HepG2 (cell line): ENCODE data around the gene C11orf24. TPM values are rescaled to one million over a fixed set of nuclear protein-coding genes. Genes with fewer than 3 reads are reported as not detected.
A peak's percentile ranks its signal among the peaks of the same experiment; 100 is the strongest.

ENCODE experiments used
- BCLAF1 ChIP-seq: fragments of 450-650 bp; IDR thresholded peaks from 2 replicates; pipeline ENCODE4 v1.6.1; 2017; ENCODE audit warnings: mild to moderate bottlenecking
- HNRNPH1 ChIP-seq: fragments of 200-400 bp; formaldehyde crosslinking; optimal IDR thresholded peaks from 2 replicates; pipeline ENCODE3; 2017; ENCODE audit warnings: mild to moderate bottlenecking, low read depth, low read length
- LCORL ChIP-seq, 2 experiments: fragments of 450-650 bp in 1 of 2; sonication (generic) in 1 of 2; formaldehyde crosslinking in 1 of 2; IDR thresholded peaks; 2 replicates each; pipeline versions ENCODE4 v1.5.0 to v1.6.1; 2017 to 2020; ENCODE audit warnings: antibody characterized with exemption in 1 of 2, missing genetic modification reagents in 1 of 2
- NFRKB ChIP-seq: fragments of 450-650 bp; IDR thresholded peaks from 2 replicates; pipeline ENCODE4 v1.6.1; 2017
- PHF8 ChIP-seq: sonication (generic); formaldehyde crosslinking; IDR thresholded peaks from 2 replicates; pipeline ENCODE4 v1.5.0; 2020; ENCODE audit warnings: missing genetic modification reagents
- PREB ChIP-seq: sonication (generic); formaldehyde crosslinking; IDR thresholded peaks from 2 replicates; pipeline ENCODE4 v1.4.0; 2020; ENCODE audit warnings: missing genetic modification reagents
- SMAD3 ChIP-seq: sonication (generic); formaldehyde crosslinking; IDR thresholded peaks from 2 replicates; pipeline ENCODE4 v1.4.0; 2020; ENCODE audit warnings: missing genetic modification reagents
- ZFP41 ChIP-seq: sonication (generic); formaldehyde crosslinking; IDR thresholded peaks from 2 replicates; pipeline ENCODE4 v1.4.0; 2020; ENCODE audit warnings: mild to moderate bottlenecking, missing genetic modification reagents, borderline replicate concordance
- ZNF234 ChIP-seq: sonication (generic); formaldehyde crosslinking; conservative IDR thresholded peaks from 2 replicates; pipeline ENCODE4 v1.5.1; 2020; ENCODE audit warnings: mild to moderate bottlenecking, missing genetic modification reagents
- ZNF275 ChIP-seq: sonication (generic); formaldehyde crosslinking; IDR thresholded peaks from 2 replicates; pipeline ENCODE4 v1.8.0; 2022; ENCODE audit warnings: missing genetic modification reagents, mild to moderate bottlenecking, inconsistent platforms, borderline replicate concordance
- ZNF598 ChIP-seq: sonication (generic); formaldehyde crosslinking; IDR thresholded peaks from 2 replicates; pipeline ENCODE4 v1.5.1; 2020; ENCODE audit warnings: mild to moderate bottlenecking, missing genetic modification reagents, borderline replicate concordance
- ZNF883 ChIP-seq: sonication (generic); formaldehyde crosslinking; IDR thresholded peaks from 2 replicates; pipeline ENCODE4 v1.5.1; 2020; ENCODE audit warnings: mild to moderate bottlenecking, missing genetic modification reagents; ENCODE audit errors: not compliant biosample characterization
- polyA plus RNA-seq, 8 experiments: library from polyadenylated mRNA; depleted of rRNA in 3 of 8; stranded (reverse) in 7 of 8; unstranded in 1 of 8; fragments of >200 nt; fragmentation: Illumina TruSeq in 4 of 8; extraction: Trizol in 4 of 8; gene quantifications; 2 replicates each; pipeline versions ENCODE4 v1.2.1 to v1.2.3, GENCODE V29; 2011 to 2016; ENCODE audit warnings: low read depth in 4 of 8, missing spikeins in 1 of 8, mixed read lengths in 1 of 8; ENCODE audit not compliant: insufficient read depth in 1 of 8
- total RNA-seq, 5 experiments: library from RNA; depleted of rRNA; stranded (reverse); fragments of >200 nt; fragmentation: Illumina TruSeq; extraction: Trizol; gene quantifications; 2 replicates each; pipeline ENCODE4 v1.2.3, GENCODE V29; 2016; ENCODE audit warnings: low read depth in 1 of 5
- TF ChIP-seq, protein P1 (sequence below): IDR thresholded peaks from 2 replicates; pipeline ENCODE4 v1.6.1; 2016; ENCODE audit warnings: mild to moderate bottlenecking, missing biosample characterization, missing genetic modification reagents
- TF ChIP-seq, protein P2 (sequence below): IDR thresholded peaks from 2 replicates; pipeline ENCODE4 v1.6.1; 2016

C11orf24 gene
- total and polyA plus RNA-seq, 2 of the 13 experiments (the other 11 are each of a cell fraction or from before 2014, with no cell fraction given), result 52.9 to 55.5 TPM

- TF ChIP-seq, protein P1, sequence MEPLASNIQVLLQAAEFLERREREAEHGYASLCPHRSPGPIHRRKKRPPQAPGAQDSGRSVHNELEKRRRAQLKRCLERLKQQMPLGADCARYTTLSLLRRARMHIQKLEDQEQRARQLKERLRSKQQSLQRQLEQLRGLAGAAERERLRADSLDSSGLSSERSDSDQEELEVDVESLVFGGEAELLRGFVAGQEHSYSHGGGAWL, result no peak
- TF ChIP-seq SMAD3 (peak; percentile 46; the same call in 1 of the 2 replicates), PREB (CRISPR knock-in tag) (no peak), LCORL (IDR thresholded peaks at IDR 0.05) (no peak), LCORL (CRISPR knock-in tag; IDR thresholded peaks at IDR 0.05) (peak; percentile 85), BCLAF1 (no peak), ZFP41 (CRISPR knock-in tag) (0 out of 2 replicates have a peak, but pooled peaks have one; percentile 24), ZNF234 (CRISPR knock-in tag) (no peak), ZNF883 (CRISPR knock-in tag) (no peak), ZNF598 (CRISPR knock-in tag) (0 out of 2 replicates have a peak, but pooled peaks have one; percentile 42), ZNF275 (CRISPR knock-in tag) (peak; percentile 46; the same call in 1 of the 2 replicates), NFRKB (no peak), PHF8 (peak; percentile 76), HNRNPH1 (no peak)
- TF ChIP-seq, protein P2, sequence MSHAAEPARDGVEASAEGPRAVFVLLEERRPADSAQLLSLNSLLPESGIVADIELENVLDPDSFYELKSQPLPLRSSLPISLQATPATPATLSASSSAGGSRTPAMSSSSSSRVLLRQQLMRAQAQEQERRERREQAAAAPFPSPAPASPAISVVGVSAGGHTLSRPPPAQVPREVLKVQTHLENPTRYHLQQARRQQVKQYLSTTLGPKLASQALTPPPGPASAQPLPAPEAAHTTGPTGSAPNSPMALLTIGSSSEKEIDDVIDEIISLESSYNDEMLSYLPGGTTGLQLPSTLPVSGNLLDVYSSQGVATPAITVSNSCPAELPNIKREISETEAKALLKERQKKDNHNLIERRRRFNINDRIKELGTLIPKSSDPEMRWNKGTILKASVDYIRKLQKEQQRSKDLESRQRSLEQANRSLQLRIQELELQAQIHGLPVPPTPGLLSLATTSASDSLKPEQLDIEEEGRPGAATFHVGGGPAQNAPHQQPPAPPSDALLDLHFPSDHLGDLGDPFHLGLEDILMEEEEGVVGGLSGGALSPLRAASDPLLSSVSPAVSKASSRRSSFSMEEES, result no peak
Measured at GRCh38 chr11:68271781-68272608, at the start of gene C11orf24 (continued).
